Heart left ventricle (tissue), 16 donors: ENCODE results near the gene MAPK13. TPM values are rescaled to one million over a fixed set of nuclear protein-coding genes. Genes with fewer than 3 reads are reported as not detected.
"Not testable (repeated sequence)": the region's sequence is repeated elsewhere in the genome, so short reads cannot be mapped to it uniquely, and the experiment has no call there.

Experiments
- ATAC-seq, 4 donors: fragments of 200-7000 bp; cut with Tn5 transposase; one replicate each; pipeline ENCODE4 v1.9.1; 2020 to 2022; ENCODE audit warnings: moderate library complexity in 4 of 4, mild to moderate bottlenecking in 3 of 4, moderate number of reproducible peaks in 1 of 4
- DNase-seq, 5 donors: peaks; one replicate each; pipeline ENCODE4 v3.0.0-alpha.2; 2020
- H3K27ac ChIP-seq, 12 donors: fragments of 200-600 bp; sonication (generic) in 4 of 12; one replicate each; pipeline versions ENCODE4 v1.5.0 to v1.8.0; 2016 to 2022; ENCODE audit warnings: mild to moderate bottlenecking in 2 of 12
- H3K27me3 ChIP-seq, 9 donors: fragments of 200-600 bp; sonication (generic) in 2 of 9; one replicate each; pipeline versions ENCODE4 v1.5.1 to v1.8.0; 2016 to 2022; ENCODE audit warnings: mild to moderate bottlenecking in 3 of 9
- H3K36me3 ChIP-seq, 9 donors: fragments of 200-600 bp; sonication (generic) in 2 of 9; one replicate each; pipeline versions ENCODE4 v1.5.0 to v1.8.0; 2018 to 2022; ENCODE audit warnings: mild to moderate bottlenecking in 2 of 9
- H3K4me1 ChIP-seq, 12 donors: fragments of 200-600 bp; sonication (generic) in 4 of 12; one replicate each; pipeline versions ENCODE4 v1.5.0 to v1.8.0; 2016 to 2022; ENCODE audit warnings: mild to moderate bottlenecking in 3 of 12
- H3K4me3 ChIP-seq, 12 donors: fragments of 200-600 bp; sonication (generic) in 4 of 12; one replicate each; pipeline versions ENCODE4 v1.5.0 to v1.8.0; 2017 to 2022; ENCODE audit warnings: mild to moderate bottlenecking in 9 of 12, moderate library complexity in 4 of 12
- H3K9me3 ChIP-seq, 12 donors: fragments of 200-600 bp; sonication (generic) in 4 of 12; one replicate each; pipeline versions ENCODE4 v1.5.0 to v1.8.0; 2016 to 2022; ENCODE audit warnings: mild to moderate bottlenecking in 1 of 12
- CTCF ChIP-seq, 12 donors: fragments of 200-600 bp; sonication (generic) in 4 of 12; IDR thresholded peaks; one replicate each; pipeline versions ENCODE4 v1.5.0 to v1.8.0; 2018 to 2022; ENCODE audit warnings: antibody characterized with exemption in 12 of 12, mild to moderate bottlenecking in 5 of 12
- POLR2A ChIP-seq, 2 donors: fragments of 450-650 bp; IDR thresholded peaks; one replicate each; pipeline ENCODE4 v1.6.1; 2017; ENCODE audit warnings: antibody characterized with exemption in 2 of 2, mild to moderate bottlenecking in 2 of 2, moderate library complexity in 2 of 2
- WGBS, 4 donors: extraction: QIAGEN DNeasy Blood & Tissue Kit in 2 of 4; methylation state at CpG; one replicate each; pipeline versions ENCODE4 v1.1.5 to v1.1.7; 2013 to 2018; 5-methylcytosine and 5-hydroxymethylcytosine counted together
- intact Hi-C, 10 donors: fragments of 100-400 bp; cut with DNase I; formaldehyde crosslinking; loops; one replicate each; pipeline versions ENCODE4 v1.11.1 to v1.14.2; 2022
- polyA plus RNA-seq, 2 donors: library from polyadenylated mRNA; stranded (reverse); fragments of 200-250 nt; gene quantifications; one replicate each; pipeline ENCODE4 v1.2.3, GENCODE V29; 2013
- total RNA-seq, 9 donors: library from RNA; depleted of rRNA in 2 of 9; stranded (reverse); fragments of >200 nt in 2 of 9; fragmentation: NEBNext Ultra II Directional in 3 of 9; extraction: Animal tissue kit (Norgen Biotek cat#: 25700) in 3 of 9; gene quantifications; one replicate each; pipeline versions ENCODE4 v1.1.0 to v1.2.4, GENCODE V29; 2016 to 2023
- donor health status: ischemic (EF 13 %, LVEDD 7.1; RV severe dilation, severe dysfunction).
- donor health status: healthy with polysubstance abuse.
- donor health status: DM: no; HTN: yes; CAD: no.
- donor health status: DM: no; HTN: no; CAD: no.
- donor health status: ischemic (EF 25% LVEDD 6.9; RV normal size, moderate dysfunction).
- donor health status: ischemic (EF 25% LVEDD 5.7; RV mildly dilated, moderate dysfunction).
- donor health status: healthy.
- donor health status: DM: yes; HTN: yes; CAD: no.
- donor health status: ischemic (EF 35%, LVEDD 5.7; RV mildly dilated, moderate dysfunction).
- donor health status: nonischemic (EF 11% LVEDD 7.7; RV severe dilation, severe dysfunction).
- donor health status: DM: yes; HTN: yes; CAD: no.
- donor health status: PGD.
- donor health status: ischemic (EF 29% LVEDD 5.4; RV normal size, mild dysfunction).
- donor health status: nonischemic (EF 23%, LVEDD 6.1; RV moderate dilation, normal function).

The MAPK13 gene
- total and polyA plus RNA-seq, 11 donors: 0.24 to 16.8 (median 0.56) TPM

GRCh38 chr6:36128073-36128472 lies 2.2 kb upstream of the MAPK13 start:
- 92 to 97% (median 94%) methylated on average over 5 of the region's 5 CpGs for WGBS, 4 donors
- peak overlapping the region in 1 of 12 donors; percentile 17 for H3K4me3 ChIP-seq
- peaks cover 0 to 70% (median 16%) of the 10 kb centered on the region in 12 donors for H3K4me1 ChIP-seq
- no peaks in the 10 kb centered on the region for H3K36me3 ChIP-seq
- H3K27me3 ChIP-seq: peaks cover 0 to 25% (median 5%) of the 10 kb centered on the region in 9 donors
- TF ChIP-seq POLR2A (IDR thresholded peaks at IDR 0.05): no peak
- no peak for TF ChIP-seq CTCF (IDR thresholded peaks at IDR 0.05)
- no peak for DNase-seq
- H3K9me3 ChIP-seq: no peaks in the 10 kb centered on the region
- H3K27ac ChIP-seq: peak overlapping the region in 1 of 12 donors; percentile 61
- ATAC-seq: no peak
- intact Hi-C loops: loop anchor here in 5 of 10 donors (5.0 to 10.0 kb wide), 4 partner anchors 69 to 237 kb away; partner anchors contain the start of gene BRPF3 (in 1 of the 5)

- no peak for DNase-seq
- WGBS, 4 donors: 97 to 100% (median 98%) methylated on average over 3 of the region's 3 CpGs
- H3K9me3 ChIP-seq: no peaks in the 10 kb centered on the region
- TF ChIP-seq POLR2A (IDR thresholded peaks at IDR 0.05) (no peak), CTCF (IDR thresholded peaks at IDR 0.05) (no peak)
- ATAC-seq: no peak
- intact Hi-C loops: loop anchor here in 5 of 10 donors (5.0 to 10.0 kb wide), 4 partner anchors 69 to 236 kb away; partner anchors contain the start of gene BRPF3 (in 1 of the 5)
- no peak overlapping the region for H3K4me3 ChIP-seq
- no peaks in the 10 kb centered on the region for H3K36me3 ChIP-seq
- peak overlapping the region in 1 of 12 donors; percentile 61 for H3K27ac ChIP-seq
- peaks cover 0 to 25% (median 5%) of the 10 kb centered on the region in 9 donors for H3K27me3 ChIP-seq
- H3K4me1 ChIP-seq: peaks cover 0 to 63% (median 16%) of the 10 kb centered on the region in 12 donors
Observed at GRCh38 chr6:36128793-36129192, 1.5 kb upstream of the MAPK13 start.

GRCh38 chr6:36129334-36129733 lies 979 bp upstream of the MAPK13 start:
- H3K27me3 ChIP-seq: peaks cover 0 to 25% (median 5%) of the 10 kb centered on the region in 9 donors
- peaks cover 0 to 60% (median 14%) of the 10 kb centered on the region in 12 donors for H3K4me1 ChIP-seq
- WGBS, 4 donors: 91 to 97% (median 96%) methylated on average over 16 of the region's 16 CpGs

GRCh38 chr6:36130667-36131510 lies 576 bp downstream of the MAPK13 start:
- intact Hi-C loops: no loop called here
- TF ChIP-seq POLR2A (IDR thresholded peaks at IDR 0.05) (no peak), CTCF (IDR thresholded peaks at IDR 0.05) (no peak)

More at GRCh38 chr6:36129334-36129733, 979 bp upstream of the MAPK13 start:
- not testable (repeated sequence) for H3K36me3 ChIP-seq, H3K27ac ChIP-seq, DNase-seq, H3K9me3 ChIP-seq, H3K4me3 ChIP-seq, ATAC-seq
- intact Hi-C loops: loop anchor here in 5 of 10 donors (5.0 to 10.0 kb wide), 4 partner anchors 68 to 235 kb away; partner anchors contain the start of gene BRPF3 (in 1 of the 5)

More at GRCh38 chr6:36130667-36131510, 576 bp downstream of the MAPK13 start:
- 21 to 60% (median 34%) methylated on average over 12 to 52 of the region's 52 CpGs for WGBS, 4 donors
- H3K36me3 ChIP-seq: peaks cover 0 to 9% (median 0%) of the 10 kb centered on the region in 9 donors
- DNase-seq (peak in 1 of 5 donors; percentile 76), ATAC-seq (peak in 3 of 4 donors; percentile 22 to 43 (median 27))
- H3K27me3 ChIP-seq: peaks cover 0 to 25% (median 5%) of the 10 kb centered on the region in 9 donors
- no peaks in the 10 kb centered on the region for H3K9me3 ChIP-seq
- H3K27ac ChIP-seq: peak overlapping the region in 1 of 12 donors; percentile 84
- peak overlapping the region in 11 of 12 donors; percentile 20 to 64 (median 45) for H3K4me3 ChIP-seq
- peaks cover 0 to 57% (median 14%) of the 10 kb centered on the region in 12 donors for H3K4me1 ChIP-seq
